Right lobe of liver (tissue), 4 donors: Measurements from ENCODE around the gene CIRBP.

ENCODE experiments used
- CTCF ChIP-seq, 4 donors: fragments of 200-600 bp in 3 of 4; fragments of 450-650 bp in 1 of 4; IDR thresholded peaks; one replicate each; pipeline versions ENCODE4 v1.5.1 to v1.8.0; 2016 to 2022; ENCODE audit warnings: antibody characterized with exemption in 4 of 4, mild to moderate bottlenecking in 2 of 4
- POLR2A ChIP-seq: fragments of 450-650 bp; IDR thresholded peaks from one replicate; pipeline ENCODE4 v1.6.1; 2017; ENCODE audit warnings: antibody characterized with exemption, mild to moderate bottlenecking
- donor health status: DM: no; HTN: no; CAD: no.
- donor health status: DM: no; HTN: no; CAD: no.
- donor health status: DM: no; HTN: yes; CAD: no.

DNA sequence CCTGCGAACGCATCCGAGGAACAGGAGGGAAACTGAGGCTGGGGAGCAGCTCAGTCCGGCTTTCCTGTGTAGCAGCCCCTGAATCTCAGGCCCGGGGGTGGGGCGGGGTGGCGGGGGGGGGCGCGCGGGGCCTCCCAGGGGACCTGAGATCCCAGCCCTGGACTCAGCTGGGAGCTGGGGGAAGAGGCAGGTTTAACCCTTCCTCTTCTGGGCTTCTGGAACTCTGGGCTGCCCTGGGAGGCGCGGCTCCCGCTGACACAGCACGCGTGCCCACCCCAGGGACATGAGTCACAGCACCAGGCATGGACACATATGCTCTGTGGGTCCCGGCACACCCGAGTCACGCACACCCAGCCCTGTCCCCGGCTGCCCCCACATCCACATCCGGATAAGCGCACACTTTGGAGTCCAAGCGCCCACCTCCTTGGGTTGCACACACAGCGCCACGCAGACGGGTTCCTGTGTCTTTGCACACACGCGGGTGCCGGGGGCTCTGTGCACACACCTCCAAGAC, 3.5 kb upstream of the CIRBP start:
- TF ChIP-seq POLR2A (no peak), CTCF (IDR thresholded peaks at IDR 0.05) (no peak)
